ENCODE data around the gene RFC4. TPM values are rescaled to one million over a fixed set of nuclear protein-coding genes. Genes with fewer than 3 reads are reported as not detected.

RFC4 gene
- total and polyA plus RNA-seq, 9 of the 15 experiments (the other 6 are each of a cell fraction or from before 2014, with no cell fraction given), result 105 to 227 (median 180) TPM

GRCh38 chr3:186789554-186790260, 16.6 kb downstream of the RFC4 start (continued):
- TF ChIP-seq CBX8 (IDR thresholded peaks at IDR 0.05; ENCODE audit: borderline replicate concordance, extremely low read depth, low read depth, low read length, poor library complexity, severe bottlenecking), result no peak
- TF ChIP-seq ZFP30 (CRISPR knock-in tag; IDR thresholded peaks at IDR 0.05; ENCODE audit: borderline replicate concordance), result no peak
- no peak for TF ChIP-seq CREBBP (IDR thresholded peaks at IDR 0.05; ENCODE audit: low read depth, low read length)
- TF ChIP-seq, protein P1, sequence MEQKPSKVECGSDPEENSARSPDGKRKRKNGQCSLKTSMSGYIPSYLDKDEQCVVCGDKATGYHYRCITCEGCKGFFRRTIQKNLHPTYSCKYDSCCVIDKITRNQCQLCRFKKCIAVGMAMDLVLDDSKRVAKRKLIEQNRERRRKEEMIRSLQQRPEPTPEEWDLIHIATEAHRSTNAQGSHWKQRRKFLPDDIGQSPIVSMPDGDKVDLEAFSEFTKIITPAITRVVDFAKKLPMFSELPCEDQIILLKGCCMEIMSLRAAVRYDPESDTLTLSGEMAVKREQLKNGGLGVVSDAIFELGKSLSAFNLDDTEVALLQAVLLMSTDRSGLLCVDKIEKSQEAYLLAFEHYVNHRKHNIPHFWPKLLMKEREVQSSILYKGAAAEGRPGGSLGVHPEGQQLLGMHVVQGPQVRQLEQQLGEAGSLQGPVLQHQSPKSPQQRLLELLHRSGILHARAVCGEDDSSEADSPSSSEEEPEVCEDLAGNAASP (IDR thresholded peaks at IDR 0.05), result no peak
- peak; percentile 38 for TF ChIP-seq EWSR1 (IDR thresholded peaks at IDR 0.05; ENCODE audit: borderline replicate concordance, low read depth, partially characterized antibody)
- TF ChIP-seq EP400 (IDR thresholded peaks at IDR 0.05), result no peak
- no peak for TF ChIP-seq FOXA1 (IDR thresholded peaks at IDR 0.05; ENCODE audit: borderline replicate concordance)
- no peak for TF ChIP-seq KLF16 (IDR thresholded peaks at IDR 0.05)
- no peak for TF ChIP-seq ZFP91 (CRISPR knock-in tag; IDR thresholded peaks at IDR 0.05)
- no peak for TF ChIP-seq MTA1 (IDR thresholded peaks at IDR 0.05; ENCODE audit: borderline replicate concordance)
- TF ChIP-seq KLF6 (CRISPR knock-in tag; IDR thresholded peaks at IDR 0.05; ENCODE audit: borderline replicate concordance), result no peak
- no peak for TF ChIP-seq ESRRB (CRISPR knock-in tag; IDR thresholded peaks at IDR 0.05; ENCODE audit: borderline replicate concordance)
- TF ChIP-seq NCOR1 (IDR thresholded peaks at IDR 0.05), result peak; percentile 30; the same call in 1 of the 2 replicates
- TF ChIP-seq POLR2G (IDR thresholded peaks at IDR 0.05; ENCODE audit: low read depth, low read length), result peak; percentile 55
- no peak for TF ChIP-seq HMGN3 (IDR thresholded peaks at IDR 0.05; ENCODE audit: borderline replicate concordance, extremely low read depth, insufficient read length, low read depth, low read length)
- TF ChIP-seq HLTF (IDR thresholded peaks at IDR 0.05), result no peak
- no peak for TF ChIP-seq RHOXF2B (CRISPR knock-in tag; conservative IDR thresholded peaks at IDR 0.05)
- no peak for TF ChIP-seq KAT2B (IDR thresholded peaks at IDR 0.05; ENCODE audit: low read depth, low read length)
- TF ChIP-seq KLF1 (tag; IDR thresholded peaks at IDR 0.05), result no peak
- no peak for TF ChIP-seq GABPA (tag; conservative IDR thresholded peaks at IDR 0.05; ENCODE audit: low read depth)
- TF ChIP-seq CBFA2T3 (IDR thresholded peaks at IDR 0.05), result no peak
- TF ChIP-seq SMARCE1 (IDR thresholded peaks at IDR 0.05), result no peak
- peak; percentile 85; the same call in 1 of the 2 replicates for TF ChIP-seq SUPT5H (IDR thresholded peaks at IDR 0.05)
- TF ChIP-seq CBX5 (IDR thresholded peaks at IDR 0.05; ENCODE audit: borderline replicate concordance, low read depth), result no peak
- peak; percentile 25 for TF ChIP-seq MEIS2 (IDR thresholded peaks at IDR 0.05; ENCODE audit: partially characterized antibody)
- TF ChIP-seq, protein P2, sequence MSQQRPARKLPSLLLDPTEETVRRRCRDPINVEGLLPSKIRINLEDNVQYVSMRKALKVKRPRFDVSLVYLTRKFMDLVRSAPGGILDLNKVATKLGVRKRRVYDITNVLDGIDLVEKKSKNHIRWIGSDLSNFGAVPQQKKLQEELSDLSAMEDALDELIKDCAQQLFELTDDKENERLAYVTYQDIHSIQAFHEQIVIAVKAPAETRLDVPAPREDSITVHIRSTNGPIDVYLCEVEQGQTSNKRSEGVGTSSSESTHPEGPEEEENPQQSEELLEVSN (IDR thresholded peaks at IDR 0.05; ENCODE audit: borderline replicate concordance in 1 of 2, extremely low read depth in 1 of 2, insufficient read depth in 1 of 2, insufficient read length in 1 of 2, low read depth in 1 of 2, low read length in 1 of 2, poor library complexity in 1 of 2, severe bottlenecking in 1 of 2), result no peak
- TF ChIP-seq ZNF212 (CRISPR knock-in tag; IDR thresholded peaks at IDR 0.05), result no peak

Measured in K562 (cell line).